Measurements from ENCODE around the gene ABLIM2.

- TF ChIP-seq, protein P1, sequence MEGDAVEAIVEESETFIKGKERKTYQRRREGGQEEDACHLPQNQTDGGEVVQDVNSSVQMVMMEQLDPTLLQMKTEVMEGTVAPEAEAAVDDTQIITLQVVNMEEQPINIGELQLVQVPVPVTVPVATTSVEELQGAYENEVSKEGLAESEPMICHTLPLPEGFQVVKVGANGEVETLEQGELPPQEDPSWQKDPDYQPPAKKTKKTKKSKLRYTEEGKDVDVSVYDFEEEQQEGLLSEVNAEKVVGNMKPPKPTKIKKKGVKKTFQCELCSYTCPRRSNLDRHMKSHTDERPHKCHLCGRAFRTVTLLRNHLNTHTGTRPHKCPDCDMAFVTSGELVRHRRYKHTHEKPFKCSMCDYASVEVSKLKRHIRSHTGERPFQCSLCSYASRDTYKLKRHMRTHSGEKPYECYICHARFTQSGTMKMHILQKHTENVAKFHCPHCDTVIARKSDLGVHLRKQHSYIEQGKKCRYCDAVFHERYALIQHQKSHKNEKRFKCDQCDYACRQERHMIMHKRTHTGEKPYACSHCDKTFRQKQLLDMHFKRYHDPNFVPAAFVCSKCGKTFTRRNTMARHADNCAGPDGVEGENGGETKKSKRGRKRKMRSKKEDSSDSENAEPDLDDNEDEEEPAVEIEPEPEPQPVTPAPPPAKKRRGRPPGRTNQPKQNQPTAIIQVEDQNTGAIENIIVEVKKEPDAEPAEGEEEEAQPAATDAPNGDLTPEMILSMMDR (IDR thresholded peaks at IDR 0.05) = no peak
- TF ChIP-seq POLR2A (IDR thresholded peaks at IDR 0.05) = no peak
Observed at GRCh38 chr4:8008391-8008790, 150.2 kb downstream of the ABLIM2 start.
